ENCODE results near the gene PROM1. TPM values are rescaled to one million over a fixed set of nuclear protein-coding genes. Genes with fewer than 3 reads are reported as not detected.

PROM1 gene, protein sequence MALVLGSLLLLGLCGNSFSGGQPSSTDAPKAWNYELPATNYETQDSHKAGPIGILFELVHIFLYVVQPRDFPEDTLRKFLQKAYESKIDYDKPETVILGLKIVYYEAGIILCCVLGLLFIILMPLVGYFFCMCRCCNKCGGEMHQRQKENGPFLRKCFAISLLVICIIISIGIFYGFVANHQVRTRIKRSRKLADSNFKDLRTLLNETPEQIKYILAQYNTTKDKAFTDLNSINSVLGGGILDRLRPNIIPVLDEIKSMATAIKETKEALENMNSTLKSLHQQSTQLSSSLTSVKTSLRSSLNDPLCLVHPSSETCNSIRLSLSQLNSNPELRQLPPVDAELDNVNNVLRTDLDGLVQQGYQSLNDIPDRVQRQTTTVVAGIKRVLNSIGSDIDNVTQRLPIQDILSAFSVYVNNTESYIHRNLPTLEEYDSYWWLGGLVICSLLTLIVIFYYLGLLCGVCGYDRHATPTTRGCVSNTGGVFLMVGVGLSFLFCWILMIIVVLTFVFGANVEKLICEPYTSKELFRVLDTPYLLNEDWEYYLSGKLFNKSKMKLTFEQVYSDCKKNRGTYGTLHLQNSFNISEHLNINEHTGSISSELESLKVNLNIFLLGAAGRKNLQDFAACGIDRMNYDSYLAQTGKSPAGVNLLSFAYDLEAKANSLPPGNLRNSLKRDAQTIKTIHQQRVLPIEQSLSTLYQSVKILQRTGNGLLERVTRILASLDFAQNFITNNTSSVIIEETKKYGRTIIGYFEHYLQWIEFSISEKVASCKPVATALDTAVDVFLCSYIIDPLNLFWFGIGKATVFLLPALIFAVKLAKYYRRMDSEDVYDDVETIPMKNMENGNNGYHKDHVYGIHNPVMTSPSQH
- 0.10 TPM in 1 of 2 replicates, not detected in the other for total RNA-seq

GRCh38 chr4:16083241-16084191 lies at the start of gene PROM1:
Gene PROM1, minus strand, starts transcription at chr4:16084023. Its CDS starts 8,117 bp downstream, at chr4:16075906.

DNA sequence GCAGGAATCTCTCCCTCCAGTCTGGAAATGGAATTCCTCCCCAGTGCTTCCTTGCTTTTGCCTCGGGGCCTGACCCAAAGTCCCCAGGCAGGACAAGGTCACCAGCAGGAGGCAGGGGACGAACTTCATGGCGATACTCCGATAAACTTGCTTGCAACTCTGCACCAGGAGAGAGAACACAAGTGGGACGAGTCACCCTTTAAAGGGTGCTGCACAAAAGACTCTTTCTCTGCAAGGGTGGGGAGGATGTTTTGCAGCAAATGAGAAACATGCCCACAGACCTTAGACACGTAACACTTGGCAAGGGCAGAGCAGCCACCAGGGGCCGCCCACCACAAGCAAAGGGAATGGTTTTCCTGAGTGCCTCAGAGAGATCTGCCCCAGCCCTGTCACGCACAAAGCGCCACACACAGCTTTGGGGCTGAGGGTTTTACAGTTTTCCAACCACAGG lies 120.8 kb downstream of the PROM1 start, which contains the start of gene FGFBP2:
Gene FGFBP2 (minus strand): TSS at position 175 of the 451 bp plus-strand sequence. CDS start 46 bp downstream, at position 129.

GRCh38 chr4:15938640-15939039 lies 145.2 kb downstream of the PROM1 start, which contains the start of gene FGFBP1:
Gene FGFBP1, minus strand, starts transcription at chr4:15938740. Its CDS starts 2,108 bp downstream, at chr4:15936632.

Other genes with a start within 250 kb of the PROM1 start
- gene FGFBP1, start 145.3 kb downstream of the PROM1 start, total RNA-seq = not detected in 2 replicates
- not detected in 2 replicates for gene FGFBP2, start 120.8 kb downstream of the PROM1 start, total RNA-seq
- gene TAPT1, start 142.4 kb upstream of the PROM1 start, total RNA-seq = 11.1 and 12.3 TPM in 2 replicates